GM18868 (cell line): ENCODE measurements around the gene B4GALT1.
A peak's percentile ranks its signal among the peaks of the same experiment; 100 is the strongest.
"Not testable (repeated sequence)": the region's sequence is repeated elsewhere in the genome, so short reads cannot be mapped to it uniquely, and the experiment has no call there.

Experiments used
- ATAC-seq: cut with Tn5 transposase; IDR thresholded peaks from one replicate; pipeline ENCODE4 v1.9.1; 2021; ENCODE audit warnings: mild to moderate bottlenecking, moderate library complexity; ENCODE audit not compliant: unreplicated experiment

The B4GALT1 gene

GRCh38 chr9:33163433-33164137, 3.6 kb downstream of the B4GALT1 start:
- no peak for ATAC-seq

DNA sequence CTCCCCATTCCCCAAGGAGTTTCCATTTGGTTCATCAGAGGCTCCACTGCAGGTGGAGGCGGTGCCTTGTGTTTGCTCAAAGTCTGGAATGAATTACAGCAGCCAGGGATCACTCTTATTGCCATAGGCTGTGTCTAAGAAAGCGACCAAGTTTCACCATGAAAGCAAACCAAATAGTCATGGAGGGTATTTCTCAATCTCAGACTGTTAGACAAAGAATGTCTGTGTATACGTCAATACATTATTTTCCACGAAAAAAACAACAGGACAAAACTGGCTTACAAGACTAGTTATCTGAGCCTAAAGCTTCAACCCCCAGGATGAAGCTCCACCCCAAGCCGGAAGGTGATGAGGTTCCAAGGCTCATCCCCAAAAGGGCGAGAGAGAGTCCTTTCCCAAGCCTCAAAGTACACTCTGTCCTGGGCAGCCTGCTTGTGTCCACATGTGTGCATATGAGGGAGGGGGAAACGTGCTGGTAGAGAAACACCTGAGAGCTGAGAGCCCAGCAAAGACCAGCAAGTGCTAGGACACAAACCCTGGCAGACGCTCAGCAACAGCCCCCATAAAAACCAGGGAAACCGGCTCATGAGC, 4.3 kb downstream of the B4GALT1 start:
- no peak for ATAC-seq

GRCh38 chr9:33161589-33162132, 5.5 kb downstream of the B4GALT1 start:
- no peak for ATAC-seq

GRCh38 chr9:33161011-33161588, 6.0 kb downstream of the B4GALT1 start:
- peak; percentile 26 for ATAC-seq

DNA sequence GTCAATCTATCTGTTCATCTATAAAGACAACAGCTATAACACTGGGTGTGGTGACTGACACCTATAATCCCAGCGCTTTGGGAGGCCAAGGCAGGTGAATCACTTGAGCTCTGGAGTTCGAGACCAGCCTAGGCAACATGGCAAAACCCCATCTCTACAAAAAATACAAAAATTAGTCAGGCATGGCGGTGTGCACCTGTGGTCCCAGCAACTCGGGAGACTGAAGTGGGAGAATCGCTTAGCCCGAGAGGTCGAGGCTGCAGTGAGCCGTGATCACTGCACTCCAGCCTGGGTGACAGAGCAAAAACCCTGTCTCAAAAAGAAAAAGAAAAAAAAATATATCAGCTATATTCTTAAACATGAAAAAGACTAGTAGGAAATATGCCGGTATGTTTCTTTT, 6.7 kb downstream of the B4GALT1 start:
- ATAC-seq = not testable (repeated sequence)

GRCh38 chr9:33159777-33160127, 7.4 kb downstream of the B4GALT1 start:
- ATAC-seq = peak; percentile 30

GRCh38 chr9:33158843-33159776, 8.0 kb downstream of the B4GALT1 start:
- no peak for ATAC-seq

DNA sequence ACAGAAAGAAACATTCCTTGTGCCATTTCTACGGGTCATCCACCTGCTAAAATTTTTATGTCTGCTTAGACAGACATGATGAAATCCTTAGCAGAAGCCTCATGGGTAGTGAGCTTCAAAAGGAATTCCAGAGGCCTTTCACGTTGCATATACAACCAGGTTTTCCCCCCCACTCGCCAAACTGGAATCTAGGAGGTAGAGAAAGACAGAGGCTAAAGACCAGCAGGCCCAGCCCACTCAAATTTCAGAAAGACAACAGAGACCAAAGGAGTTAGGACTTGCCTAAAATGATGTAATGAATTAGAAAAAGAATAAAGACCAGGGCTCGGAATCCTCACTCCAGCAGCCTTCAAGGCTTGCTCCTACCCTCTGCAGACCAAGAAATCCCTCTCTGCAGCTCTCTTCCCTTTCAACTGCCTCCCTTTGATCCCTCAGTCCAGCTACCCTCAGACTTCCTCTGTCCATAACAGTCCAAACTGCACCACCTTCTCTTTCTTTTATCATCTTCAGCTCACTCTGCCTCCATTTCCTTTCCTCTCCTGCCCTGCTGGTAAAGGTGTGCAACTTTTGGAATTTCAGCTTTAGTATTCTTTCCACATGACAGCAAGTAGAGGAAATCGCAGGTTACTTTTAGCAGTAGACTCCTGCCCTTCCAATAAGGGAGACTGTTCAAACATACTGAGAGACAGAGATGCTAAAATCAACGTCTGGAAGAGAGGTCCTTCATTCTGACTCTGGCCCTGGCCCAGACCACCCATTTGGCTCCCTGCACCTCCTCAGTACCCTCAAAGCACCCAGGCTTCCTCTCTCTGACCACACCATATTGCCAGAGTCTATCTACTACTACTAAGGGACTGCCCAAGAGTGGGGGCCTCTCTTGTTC, 8.9 kb downstream of the B4GALT1 start:
- ATAC-seq = peak; percentile 20

DNA sequence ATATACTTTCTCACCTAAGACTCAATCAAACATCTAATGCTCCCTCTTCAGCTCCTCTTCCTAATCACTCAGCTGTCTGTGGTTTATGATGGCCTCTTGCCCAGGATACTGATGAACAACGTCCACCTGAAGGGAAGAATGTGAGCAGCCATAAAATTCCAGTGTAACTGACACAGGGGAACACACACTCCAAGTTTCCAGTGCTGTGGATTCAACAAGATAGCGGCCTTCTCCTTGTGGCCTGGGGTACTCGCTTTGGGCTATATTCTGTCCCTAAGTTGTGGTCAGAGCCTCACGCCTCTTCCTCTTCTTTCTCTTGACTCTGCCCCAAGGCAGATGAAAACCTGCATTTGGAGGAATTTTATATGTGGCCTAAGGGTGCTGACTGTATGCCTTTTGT, 11.7 kb downstream of the B4GALT1 start:
- ATAC-seq = no peak

- ATAC-seq = no peak
These were observed 12.8 kb downstream of the B4GALT1 start for GRCh38 chr9:33154371-33154770.

GRCh38 chr9:33153666-33154065, 13.5 kb downstream of the B4GALT1 start:
- peak; percentile 51 for ATAC-seq

GRCh38 chr9:33153001-33153400, 14.1 kb downstream of the B4GALT1 start:
- no peak for ATAC-seq

- ATAC-seq = no peak
These were observed 15.5 kb downstream of the B4GALT1 start for GRCh38 chr9:33151601-33152000.

DNA sequence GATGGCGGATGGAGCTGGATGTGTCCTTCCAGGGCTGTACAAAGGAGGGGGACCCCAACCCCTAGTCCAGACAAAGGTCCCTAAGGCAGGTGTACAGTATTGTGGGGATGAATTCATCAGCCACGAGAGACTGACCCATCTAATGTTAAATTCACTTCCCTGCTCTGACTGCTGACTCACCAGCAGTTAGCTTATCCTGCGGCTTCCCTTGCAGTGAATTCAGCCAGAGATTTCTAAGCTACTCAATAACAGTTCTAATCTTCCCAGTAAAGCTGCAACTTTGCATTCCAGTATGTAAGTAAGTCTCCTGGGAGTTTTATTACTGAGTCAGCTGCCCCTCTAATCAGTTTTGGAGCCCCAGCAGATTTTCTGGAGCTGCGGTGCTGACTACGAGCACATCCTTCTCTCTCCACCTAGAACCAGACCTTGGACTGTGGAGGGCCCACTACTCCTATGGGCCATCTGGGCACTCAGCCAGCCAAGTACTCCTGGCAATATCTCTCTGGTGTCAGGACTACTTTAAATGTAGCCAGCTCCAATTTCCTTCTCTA, 16.1 kb downstream of the B4GALT1 start:
- ATAC-seq = no peak

DNA sequence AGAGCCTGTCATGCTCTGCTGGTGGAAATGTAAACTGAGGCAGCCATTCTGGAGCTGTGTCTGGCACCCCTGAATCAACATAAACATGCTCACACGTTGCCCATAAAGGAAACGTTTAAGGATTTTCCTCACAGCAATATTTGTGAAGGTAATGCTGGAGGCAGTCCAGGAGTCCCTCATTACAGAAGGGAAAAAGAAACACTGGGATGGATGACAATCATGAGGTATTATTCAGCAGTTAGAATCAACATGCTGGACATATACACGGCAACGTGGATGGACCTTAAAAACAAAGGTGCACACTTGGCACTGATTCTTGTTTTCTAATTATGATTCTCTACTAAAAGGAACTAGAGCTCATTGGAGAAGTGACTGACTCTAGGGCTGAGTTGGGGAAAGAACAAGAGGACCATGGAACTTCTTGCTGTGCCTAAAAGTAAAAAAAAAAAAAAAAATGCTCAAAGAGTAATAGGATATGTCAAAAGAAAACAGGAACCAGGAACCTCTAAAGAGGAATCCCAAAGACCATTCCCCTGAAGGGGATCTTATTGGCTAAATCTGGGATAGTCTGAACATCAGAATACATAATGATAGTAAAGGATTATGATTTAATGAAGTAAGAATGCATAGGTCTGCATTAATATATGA, 18.6 kb downstream of the B4GALT1 start:
- no peak for ATAC-seq

- ATAC-seq = no peak
These were observed 19.5 kb downstream of the B4GALT1 start for GRCh38 chr9:33147416-33148169.

DNA sequence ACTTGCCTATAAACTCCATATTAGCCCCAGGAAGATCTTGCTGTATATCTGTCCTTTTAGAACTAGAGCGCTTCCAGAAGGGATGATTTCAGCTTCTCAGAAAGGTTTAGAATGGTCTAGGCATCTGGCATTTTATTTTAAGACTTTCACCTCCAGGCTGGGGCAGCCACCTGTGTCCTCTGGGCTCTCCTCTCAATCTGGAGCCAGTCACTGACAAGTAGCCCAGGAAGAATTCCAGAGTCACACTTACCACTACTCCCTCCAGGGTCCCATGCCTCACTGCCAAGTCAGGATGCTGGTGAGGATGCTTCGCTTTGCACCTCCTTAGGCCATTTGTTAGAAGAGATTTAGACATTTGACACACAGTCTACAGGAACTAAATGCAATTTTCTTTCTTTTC, 20.8 kb downstream of the B4GALT1 start:
- ATAC-seq = no peak

DNA sequence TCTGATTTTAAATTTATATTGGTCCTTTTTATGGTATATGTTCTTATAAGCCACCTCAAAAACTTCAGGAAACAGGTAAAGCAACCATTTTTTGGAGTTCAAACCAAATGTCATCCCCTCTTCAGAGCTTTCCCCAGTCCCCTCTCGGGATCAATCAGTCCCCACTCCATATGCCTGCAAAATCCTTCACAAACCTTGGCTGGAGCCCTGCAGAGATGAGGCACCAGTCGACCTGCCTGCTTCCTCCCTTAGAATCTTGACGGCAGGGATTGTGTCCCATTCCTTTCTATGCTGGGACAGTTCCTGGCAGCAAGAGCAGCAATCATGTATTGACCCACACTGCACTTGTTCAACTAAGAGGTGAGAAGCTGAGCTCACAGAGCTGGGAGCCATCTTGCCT, 22.6 kb downstream of the B4GALT1 start:
- no peak for ATAC-seq

DNA sequence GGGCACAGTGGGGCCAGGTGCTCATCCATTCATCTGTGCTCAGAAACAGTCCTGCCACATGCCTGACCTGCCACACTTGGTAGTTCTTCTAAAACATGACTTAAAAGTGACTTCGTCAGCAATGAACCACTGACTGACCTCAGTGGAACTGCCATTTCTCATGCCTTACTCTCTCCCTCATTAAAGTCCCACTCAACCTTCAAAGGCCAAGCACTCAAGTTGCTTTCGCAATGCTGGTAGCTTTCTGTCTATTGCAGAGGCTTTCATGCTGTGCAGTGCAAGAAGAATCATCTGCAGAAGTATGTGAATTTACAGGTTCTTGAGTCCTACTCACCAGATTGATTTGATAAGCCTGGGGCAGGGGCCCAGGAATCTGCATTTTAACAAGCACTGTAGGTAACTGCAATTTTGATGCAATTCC, 23.9 kb downstream of the B4GALT1 start:
- no peak for ATAC-seq
